NCI-H226 (cell line): ENCODE data around the gene SLC38A7.
A peak's percentile ranks its signal among the peaks of the same experiment; 100 is the strongest.
"Not testable (repeated sequence)": the region's sequence is repeated elsewhere in the genome, so short reads cannot be mapped to it uniquely, and the experiment has no call there.

Experiments
- DNase-seq: peaks from one replicate; pipeline ENCODE4 v3.0.0-alpha.2; 2015

The SLC38A7 gene

GRCh38 chr16:58670946-58671583 lies 13.5 kb downstream of the SLC38A7 start:
- DNase-seq = no peak

- DNase-seq = no peak
Measured at GRCh38 chr16:58670177-58670576, 14.4 kb downstream of the SLC38A7 start.

- no peak for DNase-seq
Measured at GRCh38 chr16:58665200-58665599, 19.4 kb downstream of the SLC38A7 start.

GRCh38 chr16:58661199-58661830 lies 23.3 kb downstream of the SLC38A7 start:
- peak; percentile 75 for DNase-seq

- not testable (repeated sequence) for DNase-seq
Measured at GRCh38 chr16:58659911-58660310, 24.7 kb downstream of the SLC38A7 start.

GRCh38 chr16:58658796-58659211 lies 25.8 kb downstream of the SLC38A7 start:
- DNase-seq = no peak

GRCh38 chr16:58656899-58657298 lies 27.7 kb downstream of the SLC38A7 start:
- DNase-seq = no peak

- DNase-seq = no peak
Measured at GRCh38 chr16:58655215-58655596, 29.4 kb downstream of the SLC38A7 start.

- DNase-seq = no peak
Measured at GRCh38 chr16:58654560-58655214, 29.9 kb downstream of the SLC38A7 start.

- DNase-seq = peak; percentile 57
Measured at GRCh38 chr16:58652741-58653140, 31.8 kb downstream of the SLC38A7 start.

- no peak for DNase-seq
Measured at GRCh38 chr16:58651965-58652348, 32.6 kb downstream of the SLC38A7 start.

GRCh38 chr16:58649707-58650106 lies 34.9 kb downstream of the SLC38A7 start:
- DNase-seq = no peak

- DNase-seq = no peak
Measured at GRCh38 chr16:58647107-58647506, 37.5 kb downstream of the SLC38A7 start.

GRCh38 chr16:58644765-58645487 lies 39.6 kb downstream of the SLC38A7 start:
- DNase-seq = no peak

GRCh38 chr16:58644108-58644507 lies 40.5 kb downstream of the SLC38A7 start:
- DNase-seq = no peak

- no peak for DNase-seq
Measured at GRCh38 chr16:58640949-58641348, 43.6 kb downstream of the SLC38A7 start.

GRCh38 chr16:58639836-58640235 lies 44.7 kb downstream of the SLC38A7 start:
- DNase-seq = no peak

- no peak for DNase-seq
Measured at GRCh38 chr16:58639230-58639629, 45.3 kb downstream of the SLC38A7 start.

- DNase-seq = peak; percentile 82
Measured at GRCh38 chr16:58638148-58639036, 46.2 kb downstream of the SLC38A7 start.

GRCh38 chr16:58637021-58637420 lies 47.5 kb downstream of the SLC38A7 start:
- DNase-seq = not testable (repeated sequence)

GRCh38 chr16:58636466-58636865 lies 48.1 kb downstream of the SLC38A7 start:
- DNase-seq = no peak

GRCh38 chr16:58635502-58635901 lies 49.1 kb downstream of the SLC38A7 start:
- DNase-seq = no peak
